OCI-LY7 (cell line): ENCODE results near the gene STX8. TPM values are rescaled to one million over a fixed set of nuclear protein-coding genes. Genes with fewer than 3 reads are reported as not detected.

ENCODE experiments used
- BruUV-seq: library from RNA; stranded (reverse); fragments of 400-500 nt; replicated peaks from 2 replicates; lab custom pipeline; 2021; lab: Mats Ljungman, UMichigan
- CTCF ChIA-PET: fragments of 300-600 bp; sonication (Branson Sonifier 250); formaldehyde crosslinking; loops from one replicate; lab custom pipeline; 2022; ENCODE audit warnings: antibody characterized with exemption; ENCODE audit not compliant: unreplicated experiment; lab: Charles Lee
- POLR2A ChIA-PET: fragments of 300-600 bp; sonication (Branson Sonifier 250); formaldehyde crosslinking; loops from one replicate; lab custom pipeline; 2022; ENCODE audit warnings: antibody characterized with exemption; lab: Charles Lee
- DNase-seq: peaks from one replicate; pipeline ENCODE4 v3.0.0-alpha.2; 2015; ENCODE audit warnings: low spot score
- H2AFZ ChIP-seq: fragments of 200-600 bp; sonication (generic), shearing (Covaris generic); 2 replicates; pipeline ENCODE4 v1.6.1; 2014; ENCODE audit warnings: mild to moderate bottlenecking, antibody characterized with exemption, low read length, moderate library complexity
- H3K27ac ChIP-seq: fragments of 200-600 bp; sonication (generic); 2 replicates; pipeline ENCODE4 v1.5.1; 2014; ENCODE audit warnings: mixed run types, low read depth, mild to moderate bottlenecking, moderate library complexity, low read length, inconsistent platforms; ENCODE audit not compliant: poor library complexity, severe bottlenecking
- H3K36me3 ChIP-seq: fragments of 200-600 bp; sonication (generic); 2 replicates; pipeline ENCODE4 v1.6.1; 2014; ENCODE audit warnings: mild to moderate bottlenecking, antibody characterized with exemption, low read length, moderate library complexity, mixed read lengths; ENCODE audit not compliant: insufficient read depth
- H3K4me1 ChIP-seq: fragments of 200-600 bp; sonication (generic); 2 replicates; pipeline ENCODE4 v1.5.1; 2014; ENCODE audit warnings: mild to moderate bottlenecking, low read length; ENCODE audit not compliant: insufficient read depth, poor library complexity, severe bottlenecking
- H3K4me2 ChIP-seq: fragments of 200-600 bp; sonication (generic); 2 replicates; pipeline ENCODE4 v1.6.1; 2014; ENCODE audit warnings: mild to moderate bottlenecking, low read length
- H3K4me3 ChIP-seq: fragments of 200-600 bp; sonication (generic); 2 replicates; pipeline ENCODE4 v1.5.1; 2014; ENCODE audit warnings: mild to moderate bottlenecking, low read depth, low read length; ENCODE audit not compliant: poor library complexity, severe bottlenecking
- H3K79me2 ChIP-seq: fragments of 200-600 bp; sonication (generic); 2 replicates; pipeline ENCODE4 v1.6.1; 2016; ENCODE audit warnings: low read depth, mild to moderate bottlenecking, low read length, moderate library complexity, mixed read lengths; ENCODE audit not compliant: insufficient read depth
- H3K9me2 ChIP-seq: fragments of 200-600 bp; sonication (generic); 2 replicates; pipeline ENCODE4 v1.6.1; 2016; ENCODE audit warnings: mild to moderate bottlenecking, low read length, mixed read lengths; ENCODE audit not compliant: insufficient read depth
- H3K9me3 ChIP-seq: fragments of 200-600 bp; sonication (generic); 2 replicates; pipeline ENCODE4 v1.6.1; 2014; ENCODE audit warnings: mild to moderate bottlenecking, mixed run types, low read length, mixed read lengths
- H4K20me1 ChIP-seq: fragments of 200-600 bp; sonication (generic); 2 replicates; pipeline ENCODE4 v1.6.1; 2014; ENCODE audit warnings: mild to moderate bottlenecking, antibody characterized with exemption, low read length, moderate library complexity, mixed read lengths; ENCODE audit not compliant: insufficient read depth
- CTCF ChIP-seq: fragments of 200-600 bp; sonication (generic); conservative IDR thresholded peaks from 2 replicates; pipeline ENCODE4 v1.5.1; 2014; ENCODE audit warnings: mild to moderate bottlenecking, antibody characterized with exemption, low read length, moderate library complexity, mixed read lengths
- EZH2phosphoT487 ChIP-seq: fragments of 200-600 bp; sonication (generic); IDR thresholded peaks from 2 replicates; pipeline ENCODE4 v1.6.1; 2018; ENCODE audit warnings: low read depth, borderline replicate concordance, mild to moderate bottlenecking, mixed run types, antibody characterized with exemption, low read length, moderate library complexity, mixed read lengths
- intact Hi-C: fragments of 100-400 bp; cut with micrococcal nuclease; formaldehyde crosslinking; loops from one replicate; pipeline ENCODE4 v1.10.0; 2022; ENCODE audit not compliant: unreplicated experiment
- total RNA-seq, 2 experiments: library from RNA; depleted of rRNA in 1 of 2; stranded (reverse); fragments of >200 nt in 1 of 2; shearing (Covaris generic) in 1 of 2; gene quantifications; 2 replicates each; pipeline ENCODE4 v1.2.3, GENCODE V29; 2014 to 2022

The STX8 gene
- total RNA-seq, 2 experiments from 2014 or later = 56.7 to 69.0 TPM

DNA sequence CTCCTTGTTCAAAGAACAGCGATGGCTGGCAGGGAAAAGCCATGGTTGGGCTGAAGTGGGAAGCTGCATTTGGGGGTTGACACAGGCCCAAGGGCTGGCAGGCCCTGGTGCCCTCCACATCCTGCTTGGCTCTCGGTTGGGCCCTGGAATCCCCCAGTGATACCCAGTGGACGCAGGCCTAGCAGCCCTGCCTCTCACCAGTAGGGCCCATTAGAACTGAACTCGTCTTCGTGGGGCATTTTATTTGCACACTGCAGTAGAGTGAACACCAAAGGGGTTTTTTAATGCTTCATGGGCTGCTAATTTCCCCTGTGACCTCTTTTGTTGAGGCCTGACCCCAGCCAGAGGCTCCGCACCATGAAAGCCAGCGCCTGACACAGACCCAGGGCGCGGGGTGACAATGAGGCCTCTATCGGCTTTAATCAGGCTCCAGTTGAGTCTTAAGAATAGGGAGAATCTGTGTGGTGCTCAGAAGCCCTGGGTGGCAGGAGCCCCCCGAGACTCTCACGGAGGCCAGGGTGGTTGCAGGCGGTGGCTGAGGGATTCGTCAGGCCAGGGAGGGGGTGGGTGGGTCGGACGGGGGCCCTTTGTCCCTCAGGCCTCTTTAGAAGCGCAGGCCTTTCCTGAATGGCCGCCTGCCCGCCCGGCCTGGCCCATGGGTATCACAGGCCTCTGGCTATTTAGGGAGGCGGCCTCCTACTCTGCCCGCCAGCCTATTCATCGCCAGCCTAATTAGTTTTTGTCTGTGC lies 355.0 kb downstream of the STX8 start:
- ChIA-PET POLR2A (no interaction called here), CTCF (interaction anchor here (0.6 kb wide), 1 partner anchor 31 kb away, joined by 4 read pairs; no protein-coding TSS in a partner anchor)
- no peak overlapping the region for H3K4me3 ChIP-seq
- no TSS peak for BruUV-seq
- no peaks in the 10 kb centered on the region for H3K9me2 ChIP-seq
- intact Hi-C loops = no loop called here
- no peaks in the 10 kb centered on the region for H3K4me1 ChIP-seq
- H3K4me2 ChIP-seq = no peak overlapping the region
- no peaks in the 10 kb centered on the region for H3K79me2 ChIP-seq
- H4K20me1 ChIP-seq = no peaks in the 10 kb centered on the region
- H3K27ac ChIP-seq = no peak overlapping the region
- H3K9me3 ChIP-seq = peaks cover 10% of the 10 kb centered on the region; the same call in 1 of the 2 replicates
- no peak for DNase-seq
- H3K36me3 ChIP-seq = no peaks in the 10 kb centered on the region
- TF ChIP-seq CTCF (no peak), EZH2phosphoT487 (no peak)
- H2AFZ ChIP-seq = no peak overlapping the region

DNA sequence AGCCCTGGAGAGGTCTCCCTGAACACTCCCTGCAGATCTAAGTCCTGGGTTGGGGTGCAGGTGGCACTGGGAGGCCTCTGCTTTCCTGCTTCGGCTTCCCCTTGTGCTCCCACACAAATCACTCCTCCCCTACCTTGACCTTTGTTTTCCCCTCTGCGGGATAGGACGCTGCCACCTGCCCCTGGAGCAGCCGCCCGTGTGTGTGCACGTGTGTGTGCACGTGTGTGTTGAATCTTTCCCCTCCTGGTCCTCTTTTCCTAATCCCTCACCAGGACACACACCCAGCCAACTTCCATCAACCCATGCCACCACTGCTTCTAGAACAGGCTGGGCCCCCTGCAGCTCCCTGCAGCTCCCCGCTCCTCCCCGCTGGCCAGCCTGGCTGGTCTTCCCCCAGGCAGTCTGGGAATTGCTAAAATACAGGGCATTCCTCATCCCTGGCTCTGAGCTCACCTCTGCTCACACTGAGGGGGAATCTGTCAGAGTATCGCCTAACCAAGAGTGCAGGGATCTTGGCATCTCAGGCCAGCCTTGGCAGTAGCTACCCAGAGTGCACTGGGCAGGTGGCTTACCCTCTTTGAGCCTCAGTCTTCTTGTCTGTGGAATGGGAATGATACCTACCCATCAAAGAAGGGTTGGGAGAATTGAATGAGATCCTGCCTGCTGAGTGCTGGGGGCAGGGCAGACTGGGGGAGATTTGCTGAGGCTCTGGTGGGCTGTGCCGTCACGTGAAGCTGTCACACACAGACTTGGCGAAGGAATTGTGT lies 355.8 kb downstream of the STX8 start:
- Histone ChIP-seq H3K9me3 (peaks cover 14% of the 10 kb centered on the region; the same call in 1 of the 2 replicates), H3K4me3 (no peak overlapping the region), H2AFZ (no peak overlapping the region), H4K20me1 (no peaks in the 10 kb centered on the region), H3K27ac (no peak overlapping the region), H3K79me2 (no peaks in the 10 kb centered on the region), H3K36me3 (no peaks in the 10 kb centered on the region), H3K4me2 (no peak overlapping the region), H3K9me2 (no peaks in the 10 kb centered on the region), H3K4me1 (no peaks in the 10 kb centered on the region)
- CTCF ChIA-PET = no interaction called here
- no peak for DNase-seq
- BruUV-seq = no TSS peak
- POLR2A ChIA-PET = interaction anchor here (0.5 kb wide), 1 partner anchor 661 kb away, joined by 3 read pairs; no protein-coding TSS in a partner anchor
- TF ChIP-seq EZH2phosphoT487 (no peak), CTCF (no peak)
- intact Hi-C loops = no loop called here
